CD4-positive, alpha-beta T cell (primary cell): ENCODE data around the gene AGAP6. TPM values are rescaled to one million over a fixed set of nuclear protein-coding genes. Genes with fewer than 3 reads are reported as not detected.
"Not testable (repeated sequence)": the region's sequence is repeated elsewhere in the genome, so short reads cannot be mapped to it uniquely, and the experiment has no call there.

Source experiments
- ATAC-seq: fragments of 200-7000 bp; cut with Tn5 transposase; one replicate; pipeline ENCODE4 v1.10.0; 2022; ENCODE audit warnings: mild to moderate bottlenecking; ENCODE audit not compliant: poor library complexity
- CTCF ChIA-PET: fragments of 350-600 bp; sonication (Branson Sonifier 250); formaldehyde crosslinking; loops from one replicate; lab custom pipeline; 2021; ENCODE audit warnings: antibody characterized with exemption, inconsistent platforms; lab: Charles Lee
- POLR2A ChIA-PET: fragments of 350-600 bp; sonication (Branson Sonifier 250); formaldehyde crosslinking; loops from one replicate; lab custom pipeline; 2021; ENCODE audit warnings: antibody characterized with exemption, inconsistent platforms; lab: Charles Lee
- DNase-seq, 14 experiments: peaks; one replicate each; pipeline ENCODE4 v3.0.0-alpha.2; 2013 to 2020; ENCODE audit warnings: mixed read lengths in 2 of 14
- H3K27ac ChIP-seq, 2 donors: one replicate each; pipeline versions ENCODE4 v1.5.1 to v1.7.0; 2013; ENCODE audit warnings: low read length in 2 of 2, low read depth in 1 of 2, mild to moderate bottlenecking in 1 of 2
- H3K27me3 ChIP-seq, 2 experiments: 1 replicate in 1 of 2; 2 replicates in 1 of 2; pipeline versions ENCODE4 v1.6.1 to v1.7.0; 2013; ENCODE audit warnings: low read length in 2 of 2, control low read depth in 1 of 2, mild to moderate bottlenecking in 1 of 2, moderate library complexity in 1 of 2; ENCODE audit not compliant: insufficient read depth in 2 of 2, control insufficient read depth in 1 of 2
- H3K36me3 ChIP-seq: one replicate; pipeline ENCODE4 v1.6.1; 2013; ENCODE audit warnings: low read length, control low read depth; ENCODE audit not compliant: insufficient read depth
- H3K4me1 ChIP-seq: one replicate; pipeline ENCODE4 v1.6.1; 2013; ENCODE audit warnings: low read length, control low read depth; ENCODE audit not compliant: insufficient read depth
- H3K4me3 ChIP-seq: one replicate; pipeline ENCODE4 v1.5.1; 2013; ENCODE audit warnings: mild to moderate bottlenecking, low read length, moderate library complexity
- H3K9me3 ChIP-seq, 2 experiments: 1 replicate in 1 of 2; 2 replicates in 1 of 2; pipeline versions ENCODE4 v1.6.1 to v1.7.0; 2013; ENCODE audit warnings: low read length in 2 of 2, mild to moderate bottlenecking in 2 of 2, control low read depth in 1 of 2, moderate library complexity in 1 of 2; ENCODE audit not compliant: control insufficient read depth in 1 of 2, insufficient read depth in 1 of 2
- H3K27ac Mint-ChIP-seq: one replicate; pipeline ENCODE4 v1.8.0; 2020; ENCODE audit warnings: mixed read lengths
- H3K27me3 Mint-ChIP-seq: one replicate; pipeline ENCODE4 v1.8.0; 2021; ENCODE audit warnings: mixed read lengths
- H3K36me3 Mint-ChIP-seq: one replicate; pipeline ENCODE4 v1.8.0; 2021; ENCODE audit warnings: low read depth, mixed read lengths
- H3K4me1 Mint-ChIP-seq: one replicate; pipeline ENCODE4 v1.8.0; 2021; ENCODE audit warnings: low read depth, mixed read lengths
- H3K4me3 Mint-ChIP-seq: one replicate; pipeline ENCODE4 v1.8.0; 2020; ENCODE audit warnings: mild to moderate bottlenecking, mixed read lengths
- H3K9me3 Mint-ChIP-seq: one replicate; pipeline ENCODE4 v1.8.0; 2020; ENCODE audit warnings: mixed read lengths
- CTCF ChIP-seq: fragments of 200-600 bp; IDR thresholded peaks from one replicate; pipeline ENCODE4 v1.8.0; 2022; ENCODE audit warnings: antibody characterized with exemption, mild to moderate bottlenecking
- intact Hi-C, 2 experiments: fragments of 100-400 bp; cut with DNase I in 1 of 2; cut with micrococcal nuclease in 1 of 2; formaldehyde crosslinking; loops; one replicate each; pipeline versions ENCODE4 v1.15.1 to v1.9.0; 2023 to 2025; cut with DNase I, micrococcal nuclease
- total RNA-seq, 174 experiments: library from RNA in 2 of 174; stranded (reverse) in 2 of 174; gene quantifications; one replicate each; pipeline ENCODE4 v1.2.3 and lab custom pipeline; 2021 to 2026

The AGAP6 gene
- total RNA-seq, 2 experiments from 2014 or later: 12.9 to 13.9 TPM

GRCh38 chr10:50027195-50027594 is 39.0 kb downstream of the AGAP6 start:
- no peak for ATAC-seq
- ChIA-PET POLR2A (no interaction called here), CTCF (no interaction called here)
- H3K4me3 ChIP-seq: no peak overlapping the region
- no peak overlapping the region for H3K27ac Mint-ChIP-seq
- no peaks in the 10 kb centered on the region for H3K36me3 ChIP-seq
- H3K36me3 Mint-ChIP-seq: no peaks in the 10 kb centered on the region
- no peak overlapping the region for H3K27ac ChIP-seq
- H3K4me1 Mint-ChIP-seq: no peaks in the 10 kb centered on the region
- no peak for TF ChIP-seq CTCF
- H3K9me3 Mint-ChIP-seq: no peaks in the 10 kb centered on the region
- peaks cover 33% of the 10 kb centered on the region for H3K27me3 Mint-ChIP-seq
- H3K4me1 ChIP-seq: no peaks in the 10 kb centered on the region
- peaks cover 7 to 8% of the 10 kb centered on the region in 2 experiments for H3K27me3 ChIP-seq
- intact Hi-C loops: no loop called here
- H3K4me3 Mint-ChIP-seq: no peak overlapping the region
- no peak for DNase-seq
- peaks cover 0 to 5% of the 10 kb centered on the region in 2 experiments for H3K9me3 ChIP-seq

- DNase-seq: no peak
- H3K4me3 Mint-ChIP-seq: no peak overlapping the region
- no peaks in the 10 kb centered on the region for H3K9me3 Mint-ChIP-seq
- H3K27me3 Mint-ChIP-seq: peaks cover 5% of the 10 kb centered on the region
- POLR2A ChIA-PET: no interaction called here
- H3K4me1 ChIP-seq: no peaks in the 10 kb centered on the region
- no peak for TF ChIP-seq CTCF
- no peak overlapping the region for H3K4me3 ChIP-seq
- CTCF ChIA-PET: no interaction called here
- intact Hi-C loops: no loop called here
- no peaks in the 10 kb centered on the region for H3K9me3 ChIP-seq
- no peaks in the 10 kb centered on the region for H3K36me3 Mint-ChIP-seq
- peaks cover 0 to 2% of the 10 kb centered on the region in 2 experiments for H3K27me3 ChIP-seq
- no peak overlapping the region for H3K27ac ChIP-seq
- H3K4me1 Mint-ChIP-seq: no peaks in the 10 kb centered on the region
- no peak overlapping the region for H3K27ac Mint-ChIP-seq
- ATAC-seq: no peak
- no peaks in the 10 kb centered on the region for H3K36me3 ChIP-seq
These were observed 45.3 kb downstream of the AGAP6 start for GRCh38 chr10:50033481-50033880.

- POLR2A ChIA-PET, H3K27ac ChIP-seq, H3K9me3 Mint-ChIP-seq, ATAC-seq, H3K9me3 ChIP-seq, H3K27ac Mint-ChIP-seq, H3K4me1 Mint-ChIP-seq, H3K4me1 ChIP-seq, DNase-seq, H3K27me3 ChIP-seq, CTCF ChIA-PET, H3K4me3 Mint-ChIP-seq, intact Hi-C loops, H3K27me3 Mint-ChIP-seq, H3K36me3 ChIP-seq, H3K36me3 Mint-ChIP-seq, H3K4me3 ChIP-seq: not testable (repeated sequence)
These were observed 47.1 kb downstream of the AGAP6 start for GRCh38 chr10:50035337-50035736.

- no peak for ATAC-seq
- Mint-ChIP-seq H3K4me1 (no peaks in the 10 kb centered on the region), H3K27ac (no peak overlapping the region), H3K4me3 (no peak overlapping the region), H3K9me3 (no peaks in the 10 kb centered on the region), H3K27me3 (no peaks in the 10 kb centered on the region), H3K36me3 (no peaks in the 10 kb centered on the region)
- H3K36me3 ChIP-seq: no peaks in the 10 kb centered on the region
- H3K4me1 ChIP-seq: no peaks in the 10 kb centered on the region
- no peak for TF ChIP-seq CTCF
- no peak overlapping the region for H3K27ac ChIP-seq
- POLR2A ChIA-PET: no interaction called here
- CTCF ChIA-PET: no interaction called here
- H3K9me3 ChIP-seq: no peaks in the 10 kb centered on the region
- intact Hi-C loops: no loop called here
- H3K4me3 ChIP-seq: no peak overlapping the region
- no peaks in the 10 kb centered on the region for H3K27me3 ChIP-seq
- no peak for DNase-seq
These were observed 56.9 kb downstream of the AGAP6 start for GRCh38 chr10:50044941-50045664.

GRCh38 chr10:50046457-50046856 is 58.3 kb downstream of the AGAP6 start:
- DNase-seq, H3K36me3 ChIP-seq, H3K9me3 Mint-ChIP-seq, H3K4me3 Mint-ChIP-seq, H3K4me1 Mint-ChIP-seq, H3K36me3 Mint-ChIP-seq, CTCF ChIA-PET, ATAC-seq, intact Hi-C loops, H3K27me3 Mint-ChIP-seq, H3K4me3 ChIP-seq, H3K27me3 ChIP-seq, H3K27ac ChIP-seq, H3K9me3 ChIP-seq, H3K4me1 ChIP-seq, H3K27ac Mint-ChIP-seq, POLR2A ChIA-PET: not testable (repeated sequence)
